HT-29 (cell line): ENCODE results near the gene CERS1. TPM values are rescaled to one million over a fixed set of nuclear protein-coding genes. Genes with fewer than 3 reads are reported as not detected.

Experiments
- DNase-seq: peaks from one replicate; pipeline ENCODE4 v3.0.0-alpha.2; 2015; ENCODE audit warnings: low spot score
- total RNA-seq: library from RNA; depleted of rRNA; stranded (reverse); fragments of >200 nt; shearing (Covaris generic); gene quantifications from 2 replicates; pipeline ENCODE4 v1.2.3, GENCODE V29; 2014; rRNA removed

CERS1 gene
- total RNA-seq, 1 experiment from 2014 or later = not detected

GRCh38 chr19:18840288-18841267 is 55.4 kb downstream of the CERS1 start:
- DNase-seq = no peak

- DNase-seq = no peak
Measured at GRCh38 chr19:18839465-18840287, 56.3 kb downstream of the CERS1 start.

- no peak for DNase-seq
Measured at GRCh38 chr19:18834644-18834984, 61.3 kb downstream of the CERS1 start.

- DNase-seq = peak; percentile 12
Measured at GRCh38 chr19:18833849-18834643, 61.9 kb downstream of the CERS1 start.

- DNase-seq = peak; percentile 8
Measured at GRCh38 chr19:18833141-18833476, 62.8 kb downstream of the CERS1 start.

- peak; percentile 26 for DNase-seq
Measured at GRCh38 chr19:18832306-18833140, 63.4 kb downstream of the CERS1 start.

GRCh38 chr19:18831524-18832305 is 64.2 kb downstream of the CERS1 start, which contains the start of gene UPF1:
TSS of gene UPF1 (plus strand) at chr19:18831959. CDS start at chr19:18832210, 251 bp downstream.
- DNase-seq = peak; percentile 83

GRCh38 chr19:18830488-18830887 is 65.5 kb downstream of the CERS1 start:
- no peak for DNase-seq

- DNase-seq = no peak
Measured at GRCh38 chr19:18828786-18829185, 67.2 kb downstream of the CERS1 start.

Other genes with a start within 250 kb of the CERS1 start
- gene CRTC1, start 212.5 kb downstream of the CERS1 start, total RNA-seq = 4.1 and 4.7 TPM in 2 replicates
- gene COMP, start 104.9 kb downstream of the CERS1 start, total RNA-seq = not detected in 2 replicates
- 73.7 and 79.5 TPM in 2 replicates for gene UPF1, start 64.2 kb downstream of the CERS1 start, total RNA-seq
- gene COPE, start 23.2 kb upstream of the CERS1 start, total RNA-seq = 290 and 317 TPM in 2 replicates
- gene DDX49, start 23.6 kb upstream of the CERS1 start, total RNA-seq = 69.4 and 81.8 TPM in 2 replicates
- 6.9 and 7.5 TPM in 2 replicates for gene HOMER3, start 45.1 kb upstream of the CERS1 start, total RNA-seq
- 35.7 and 37.7 TPM in 2 replicates for gene SUGP2, start 137.4 kb upstream of the CERS1 start, total RNA-seq
- 91.3 and 110 TPM in 2 replicates for gene ARMC6, start 137.4 kb upstream of the CERS1 start, total RNA-seq
- gene SLC25A42, start 167.8 kb upstream of the CERS1 start, total RNA-seq = 2.4 and 3.2 TPM in 2 replicates
- gene TMEM161A, start 242.3 kb upstream of the CERS1 start, total RNA-seq = 59.0 and 63.8 TPM in 2 replicates